ENCODE results near the gene RASSF1.

The RASSF1 gene

GRCh38 chr3:50334339-50335075 lies 6.1 kb downstream of the RASSF1 start:
- peaks cover 50% of the 10 kb centered on the region for H3K4me1 ChIP-seq (ENCODE audit: insufficient read depth, low read length, severe bottlenecking)
- no peak overlapping the region for H2AFZ ChIP-seq (ENCODE audit: low read length)
- H3K79me2 ChIP-seq (ENCODE audit: insufficient read depth, low read length): peaks cover 32% of the 10 kb centered on the region
- peak overlapping the region; percentile 36; the same call in 1 of the 2 replicates for H3K9ac ChIP-seq (ENCODE audit: low read length)
- 0 out of 2 replicates have a peak, but pooled peaks cover 5% of the 10 kb centered on the region for H3F3A ChIP-seq (ENCODE audit: insufficient read depth, low read length)
- no peaks in the 10 kb centered on the region for H3K27me3 ChIP-seq (ENCODE audit: insufficient read depth, low read length)
- peak overlapping the region; percentile 55 for H3K4me2 ChIP-seq (ENCODE audit: low read length)
- no peak for TF ChIP-seq CTCF (IDR thresholded peaks at IDR 0.05; ENCODE audit: low read length)
- no peak for TF ChIP-seq EZH2 (IDR thresholded peaks at IDR 0.05; ENCODE audit: borderline replicate concordance, low read length)
- peaks cover 47% of the 10 kb centered on the region for H3K36me3 ChIP-seq (ENCODE audit: insufficient read depth, low read length)
- peak overlapping the region; percentile 19 for H3K27ac ChIP-seq (ENCODE audit: low read depth, low read length, poor library complexity, severe bottlenecking)
- H3K9me3 ChIP-seq (ENCODE audit: low read length): no peaks in the 10 kb centered on the region
- no peak overlapping the region for H3K4me3 ChIP-seq (ENCODE audit: low read depth, low read length, poor library complexity, severe bottlenecking)
- no peaks in the 10 kb centered on the region for H4K20me1 ChIP-seq (ENCODE audit: insufficient read depth, low read length)
- H3K9me2 ChIP-seq (ENCODE audit: low read depth, low read length): no peaks in the 10 kb centered on the region

- Histone ChIP-seq H3K9ac (ENCODE audit: low read length) (peak overlapping the region; percentile 36; the same call in 1 of the 2 replicates), H3K27me3 (ENCODE audit: insufficient read depth, low read length) (no peaks in the 10 kb centered on the region), H3K9me2 (ENCODE audit: low read depth, low read length) (no peaks in the 10 kb centered on the region), H2AFZ (ENCODE audit: low read length) (no peak overlapping the region), H3K79me2 (ENCODE audit: insufficient read depth, low read length) (peaks cover 32% of the 10 kb centered on the region), H3F3A (ENCODE audit: insufficient read depth, low read length) (0 out of 2 replicates have a peak, but pooled peaks cover 3% of the 10 kb centered on the region), H3K36me3 (ENCODE audit: insufficient read depth, low read length) (peaks cover 50% of the 10 kb centered on the region), H3K9me3 (ENCODE audit: low read length) (no peaks in the 10 kb centered on the region), H3K4me1 (ENCODE audit: insufficient read depth, low read length, severe bottlenecking) (peaks cover 46% of the 10 kb centered on the region), H4K20me1 (ENCODE audit: insufficient read depth, low read length) (no peaks in the 10 kb centered on the region), H3K4me3 (ENCODE audit: low read depth, low read length, poor library complexity, severe bottlenecking) (no peak overlapping the region), H3K4me2 (ENCODE audit: low read length) (peak overlapping the region; percentile 55), H3K27ac (ENCODE audit: low read depth, low read length, poor library complexity, severe bottlenecking) (peak overlapping the region; percentile 19)
- no peak for TF ChIP-seq CTCF (IDR thresholded peaks at IDR 0.05; ENCODE audit: low read length)
- TF ChIP-seq EZH2 (IDR thresholded peaks at IDR 0.05; ENCODE audit: borderline replicate concordance, low read length): no peak
These were observed 6.8 kb downstream of the RASSF1 start for GRCh38 chr3:50333744-50334328.

DNA sequence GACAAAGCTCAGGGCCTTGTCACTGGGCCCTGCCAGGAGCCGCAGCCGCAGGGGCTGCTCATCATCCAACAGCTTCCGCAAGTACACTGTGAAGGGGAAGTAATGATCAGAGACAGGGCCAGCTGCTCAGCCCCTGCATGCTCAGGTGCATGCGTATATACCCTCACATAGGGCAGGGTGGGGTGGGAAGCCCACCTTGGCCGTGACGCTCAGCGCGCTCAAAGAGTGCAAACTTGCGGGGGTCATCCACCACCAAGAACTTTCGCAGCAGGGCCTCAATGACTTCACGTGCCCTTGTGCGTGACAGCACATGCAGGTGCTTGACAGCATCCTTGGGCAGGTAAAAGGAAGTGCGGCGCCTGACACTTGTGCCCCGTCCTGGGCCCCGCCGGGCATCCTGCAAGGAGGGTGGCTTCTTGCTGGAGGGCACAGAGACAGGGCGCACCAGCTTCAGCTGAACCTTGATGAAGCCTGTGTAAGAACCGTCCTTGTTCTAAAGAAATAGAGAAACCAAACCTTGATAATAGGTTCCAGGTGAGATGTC lies 9.2 kb downstream of the RASSF1 start:
- Histone ChIP-seq H3K27ac (ENCODE audit: low read depth, low read length, poor library complexity, severe bottlenecking) (no peak overlapping the region), H3K9ac (ENCODE audit: low read length) (no peak overlapping the region), H3F3A (ENCODE audit: insufficient read depth, low read length) (no peaks in the 10 kb centered on the region), H3K4me2 (ENCODE audit: low read length) (no peak overlapping the region), H3K36me3 (ENCODE audit: insufficient read depth, low read length) (peaks cover 47% of the 10 kb centered on the region), H4K20me1 (ENCODE audit: insufficient read depth, low read length) (no peaks in the 10 kb centered on the region), H3K4me3 (ENCODE audit: low read depth, low read length, poor library complexity, severe bottlenecking) (no peak overlapping the region), H3K9me2 (ENCODE audit: low read depth, low read length) (no peaks in the 10 kb centered on the region), H3K27me3 (ENCODE audit: insufficient read depth, low read length) (no peaks in the 10 kb centered on the region), H2AFZ (ENCODE audit: low read length) (no peak overlapping the region), H3K4me1 (ENCODE audit: insufficient read depth, low read length, severe bottlenecking) (peaks cover 49% of the 10 kb centered on the region), H3K9me3 (ENCODE audit: low read length) (no peaks in the 10 kb centered on the region), H3K79me2 (ENCODE audit: insufficient read depth, low read length) (peaks cover 35% of the 10 kb centered on the region)
- no peak for TF ChIP-seq CTCF (IDR thresholded peaks at IDR 0.05; ENCODE audit: low read length)
- TF ChIP-seq EZH2 (IDR thresholded peaks at IDR 0.05; ENCODE audit: borderline replicate concordance, low read length): no peak

Measured in OCI-LY1 (cell line).